GM10266 (cell line): Measurements from ENCODE around the gene SPDYE6.
"Not testable (repeated sequence)": the region's sequence is repeated elsewhere in the genome, so short reads cannot be mapped to it uniquely, and the experiment has no call there.

Experiments used
- DNase-seq: peaks from one replicate; pipeline ENCODE4 v3.0.0; 2012; ENCODE audit errors: extremely low spot score
- CTCF ChIP-seq: IDR thresholded peaks from 2 replicates; pipeline ENCODE4 v1.5.1; 2012; ENCODE audit warnings: mild to moderate bottlenecking, low read depth; ENCODE audit not compliant: control insufficient read depth, insufficient read depth; ENCODE audit errors: missing control alignments

SPDYE6 gene

GRCh38 chr7:102395592-102395872 lies 39.3 kb upstream of the SPDYE6 start:
- TF ChIP-seq CTCF: no peak
- DNase-seq: no peak

GRCh38 chr7:102393467-102393866 lies 37.2 kb upstream of the SPDYE6 start:
- no peak for DNase-seq
- TF ChIP-seq CTCF: no peak

GRCh38 chr7:102392330-102392729 lies 36.1 kb upstream of the SPDYE6 start:
- no peak for TF ChIP-seq CTCF
- no peak for DNase-seq

DNA sequence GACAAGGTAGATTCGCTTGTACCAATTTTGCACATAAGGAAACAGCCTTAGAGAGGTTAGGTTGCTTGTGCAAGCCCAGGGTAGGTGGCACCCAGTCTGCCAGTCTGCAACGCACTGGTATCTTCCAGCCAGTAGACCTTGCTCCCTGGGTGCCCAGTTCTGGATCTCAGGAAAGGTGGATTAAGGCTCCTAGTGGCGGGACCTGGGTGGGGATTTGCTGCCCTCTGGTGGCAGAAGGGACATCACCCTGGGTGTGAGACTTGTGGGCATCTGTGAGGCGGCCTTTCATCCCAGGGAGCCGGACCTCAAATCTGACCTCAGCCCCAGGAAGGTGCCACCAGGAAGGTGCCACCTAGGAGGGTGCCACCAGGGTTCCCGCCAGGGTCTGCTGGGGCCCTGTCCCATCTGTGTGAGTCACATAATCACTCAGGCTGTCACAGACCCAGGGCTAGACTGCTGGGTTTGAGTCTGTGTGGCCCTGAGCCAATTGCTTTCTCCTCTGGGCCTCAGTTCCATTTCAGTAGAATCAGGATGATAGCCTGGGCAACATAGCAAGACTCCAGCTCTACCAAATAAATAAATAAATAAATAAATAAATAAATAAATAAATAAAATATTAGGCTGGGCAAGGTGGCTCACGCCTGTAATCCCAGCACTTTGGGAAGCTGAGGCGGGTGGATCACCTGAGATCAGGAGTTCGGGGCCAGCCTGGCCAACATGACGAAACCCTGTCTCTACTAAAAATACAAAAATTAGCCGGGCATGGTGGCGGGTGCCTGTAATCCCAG lies 34.6 kb upstream of the SPDYE6 start:
- TF ChIP-seq CTCF: peak; percentile 83
- peak; percentile 69 for DNase-seq

DNA sequence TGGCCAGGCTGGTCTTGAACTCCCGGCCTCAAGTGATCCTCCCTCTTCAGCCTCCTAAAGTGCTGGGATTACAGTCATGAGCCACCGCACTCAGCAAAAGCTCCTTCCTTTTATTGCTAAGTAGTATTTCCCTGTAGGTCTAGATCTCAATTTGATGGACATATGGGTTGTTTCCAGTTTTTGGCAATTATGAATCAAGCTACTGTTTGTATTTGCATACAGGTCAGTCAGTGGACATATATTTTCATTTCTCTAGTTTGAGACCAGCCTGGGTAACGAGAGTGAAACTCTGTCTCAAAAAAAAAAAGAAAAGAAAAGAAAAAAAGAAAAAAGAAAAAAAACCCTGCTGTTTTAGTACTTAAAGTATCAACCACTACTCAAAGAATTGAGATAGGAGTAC lies 33.6 kb upstream of the SPDYE6 start:
- no peak for TF ChIP-seq CTCF
- DNase-seq: no peak

GRCh38 chr7:102387064-102387463 lies 30.8 kb upstream of the SPDYE6 start:
- no peak for TF ChIP-seq CTCF
- no peak for DNase-seq

DNA sequence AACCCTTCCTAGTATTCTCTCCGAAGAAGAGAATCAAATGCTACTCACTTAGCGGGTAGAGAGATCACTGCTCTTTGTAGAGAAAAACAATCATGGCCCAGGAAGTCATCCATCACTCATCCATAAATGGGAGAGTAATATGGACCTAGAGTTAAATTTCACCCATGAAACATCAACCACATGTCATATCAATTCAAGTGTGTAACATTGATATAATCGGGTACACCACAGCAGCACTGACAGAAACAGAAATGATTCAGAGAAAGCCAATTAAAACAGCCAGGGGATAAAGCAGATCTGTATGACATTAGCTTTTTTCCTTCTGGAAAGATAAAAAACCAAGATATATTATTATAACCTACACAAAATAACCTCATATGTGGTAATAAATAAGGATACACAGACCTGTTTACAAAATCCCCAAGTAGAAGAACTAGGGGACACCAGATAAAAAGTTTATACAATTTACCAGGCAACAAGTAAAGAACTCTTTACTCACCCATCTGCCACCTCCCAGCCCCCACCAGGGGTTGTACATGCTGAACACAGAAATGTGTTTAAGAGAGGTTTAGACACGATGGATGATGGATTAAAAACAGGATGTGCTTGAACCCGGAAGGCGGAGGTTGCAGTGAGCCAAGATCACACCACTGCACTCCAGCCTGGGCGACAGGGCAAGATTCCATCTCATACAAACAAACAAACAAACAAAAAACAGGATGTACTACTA lies 25.6 kb upstream of the SPDYE6 start:
- not testable (repeated sequence) for DNase-seq

GRCh38 chr7:102380837-102381236 lies 24.6 kb upstream of the SPDYE6 start:
- DNase-seq: not testable (repeated sequence)
